H1 (cell line): ENCODE measurements around the gene RGS2. TPM values are rescaled to one million over a fixed set of nuclear protein-coding genes. Genes with fewer than 3 reads are reported as not detected.

Experiments used
- BACH1 ChIP-seq: IDR thresholded peaks from 2 replicates; pipeline ENCODE4 v1.6.1; 2012; ENCODE audit warnings: low read length, improper control_type of control experiment
- BCL11A ChIP-seq, 2 experiments: IDR thresholded peaks; one replicate each; pipeline ENCODE4 v1.6.1; 2011; ENCODE audit warnings: low read depth in 2 of 2, low read length in 2 of 2, mild to moderate bottlenecking in 2 of 2
- BRCA1 ChIP-seq: IDR thresholded peaks from 2 replicates; pipeline ENCODE4 v1.6.1; 2012; ENCODE audit warnings: low read depth, low read length, improper control_type of control experiment
- CBX5 ChIP-seq: fragments of 300-800, 300-1000 bp; sonication (generic); IDR thresholded peaks from 2 replicates; pipeline ENCODE4 v1.7.1; 2016; ENCODE audit warnings: antibody characterized with exemption, low read length, low read depth
- CEBPB ChIP-seq: IDR thresholded peaks from 2 replicates; pipeline ENCODE4 v1.6.1; 2012; ENCODE audit warnings: low read depth, low read length
- CHD1 ChIP-seq: IDR thresholded peaks from 2 replicates; pipeline ENCODE4 v1.6.1; 2012; ENCODE audit warnings: low read depth, low read length, improper control_type of control experiment
- CHD2 ChIP-seq: IDR thresholded peaks from 2 replicates; pipeline ENCODE4 v1.6.1; 2012; ENCODE audit warnings: low read length, improper control_type of control experiment
- E2F6 ChIP-seq: IDR thresholded peaks from 2 replicates; pipeline ENCODE4 v1.6.1; 2012; ENCODE audit warnings: inconsistent platforms
- HDAC2 ChIP-seq, 2 experiments: fragments of 300-600 bp in 1 of 2; sonication (generic) in 1 of 2; IDR thresholded peaks; 2 replicates each; pipeline ENCODE4 v1.6.1; 2011 to 2012; ENCODE audit warnings: low read depth in 2 of 2, low read length in 2 of 2, mild to moderate bottlenecking in 2 of 2, moderate library complexity in 2 of 2, borderline replicate concordance in 1 of 2, inconsistent platforms in 1 of 2
- JUND ChIP-seq: IDR thresholded peaks from 2 replicates; pipeline ENCODE4 v1.6.1; 2011; ENCODE audit warnings: mild to moderate bottlenecking, improper control_type of control experiment, low read length
- KDM5A ChIP-seq: fragments of 200-600 bp; IDR thresholded peaks from 2 replicates; pipeline ENCODE4 v1.7.1; 2012; ENCODE audit warnings: mild to moderate bottlenecking, low read length, inconsistent platforms, mixed read lengths
- MAX ChIP-seq: IDR thresholded peaks from 2 replicates; pipeline ENCODE4 v1.6.1; 2012; ENCODE audit warnings: inconsistent platforms
- POLR2A ChIP-seq, 2 experiments: IDR thresholded peaks; 1 replicate in 1 of 2; 2 replicates in 1 of 2; pipeline ENCODE4 v1.6.1; 2011; ENCODE audit warnings: low read depth in 2 of 2, low read length in 2 of 2, mild to moderate bottlenecking in 2 of 2; ENCODE audit errors: control extremely low read depth in 1 of 2
- POU5F1 ChIP-seq: IDR thresholded peaks from 2 replicates; pipeline ENCODE4 v1.6.1; 2011; ENCODE audit warnings: low read depth, mild to moderate bottlenecking, low read length, moderate library complexity
- RBBP5 ChIP-seq: IDR thresholded peaks from 2 replicates; pipeline ENCODE4 v1.7.1; 2012; ENCODE audit warnings: low read depth, mild to moderate bottlenecking, inconsistent platforms, low read length, moderate library complexity, borderline replicate concordance
- RNF2 ChIP-seq: fragments of 200-900, 300-1000 bp; sonication (generic); IDR thresholded peaks from 2 replicates; pipeline ENCODE4 v1.7.1; 2016; ENCODE audit warnings: borderline replicate concordance, low read depth, mild to moderate bottlenecking, antibody characterized with exemption, low read length; ENCODE audit not compliant: poor library complexity, severe bottlenecking; ENCODE audit errors: missing control alignments
- RXRA ChIP-seq: IDR thresholded peaks from 2 replicates; pipeline ENCODE4 v1.6.1; 2011; ENCODE audit warnings: low read depth, mild to moderate bottlenecking, low read length, moderate library complexity; ENCODE audit not compliant: insufficient read depth
- SP1 ChIP-seq: IDR thresholded peaks from 2 replicates; pipeline ENCODE4 v1.6.1; 2011; ENCODE audit warnings: low read depth, low read length
- SRF ChIP-seq: IDR thresholded peaks from 2 replicates; pipeline ENCODE4 v1.6.1; 2011; ENCODE audit warnings: mild to moderate bottlenecking, low read depth, low read length, moderate library complexity
- TAF7 ChIP-seq: optimal IDR thresholded peaks from 2 replicates; pipeline ENCODE3; 2011; ENCODE audit warnings: low read depth, mild to moderate bottlenecking, inconsistent platforms, low read length, moderate library complexity, borderline replicate concordance
- TEAD4 ChIP-seq: IDR thresholded peaks from 2 replicates; pipeline ENCODE4 v1.6.1; 2012; ENCODE audit warnings: low read depth, low read length, inconsistent platforms, mixed read lengths
- YY1 ChIP-seq: IDR thresholded peaks from 2 replicates; pipeline ENCODE4 v1.6.1; 2011; ENCODE audit warnings: low read depth, mild to moderate bottlenecking, low read length
- polyA plus RNA-seq, 7 experiments: library from polyadenylated mRNA; depleted of rRNA in 3 of 7; stranded (reverse) in 5 of 7; unstranded in 2 of 7; fragments of >200 nt in 5 of 7; fragments of 200-250 nt in 2 of 7; gene quantifications; 1 replicate in 5 of 7; 2 replicates in 1 of 7; 4 replicates in 1 of 7; pipeline versions ENCODE4 v1.2.1 to v1.2.3, GENCODE V29; 2011 to 2013; ENCODE audit warnings: missing spikeins in 2 of 7, mixed read lengths in 2 of 7
- total RNA-seq: library from RNA; stranded (reverse); fragmentation: NEBNext Ultra II Directional; extraction: Animal tissue kit (Norgen Biotek cat#: 25700); gene quantifications from 2 replicates; pipeline ENCODE4 v1.2.1, GENCODE V29; 2021
- TF ChIP-seq, protein P1 (sequence below), 3 experiments: IDR thresholded peaks; 1 replicate in 2 of 3; 2 replicates in 1 of 3; pipeline versions ENCODE4 v1.5.1 to v1.6.1; 2011; ENCODE audit warnings: low read length in 3 of 3, mild to moderate bottlenecking in 3 of 3, inconsistent platforms in 2 of 3, low read depth in 1 of 3, moderate library complexity in 1 of 3; ENCODE audit not compliant: insufficient read depth in 1 of 3; ENCODE audit errors: control extremely low read depth in 1 of 3

RGS2 gene
- total and polyA plus RNA-seq, 2 of the 8 experiments (the other 6 are each of a cell fraction or from before 2014, with no cell fraction given) = 9.1 to 17.0 TPM

DNA sequence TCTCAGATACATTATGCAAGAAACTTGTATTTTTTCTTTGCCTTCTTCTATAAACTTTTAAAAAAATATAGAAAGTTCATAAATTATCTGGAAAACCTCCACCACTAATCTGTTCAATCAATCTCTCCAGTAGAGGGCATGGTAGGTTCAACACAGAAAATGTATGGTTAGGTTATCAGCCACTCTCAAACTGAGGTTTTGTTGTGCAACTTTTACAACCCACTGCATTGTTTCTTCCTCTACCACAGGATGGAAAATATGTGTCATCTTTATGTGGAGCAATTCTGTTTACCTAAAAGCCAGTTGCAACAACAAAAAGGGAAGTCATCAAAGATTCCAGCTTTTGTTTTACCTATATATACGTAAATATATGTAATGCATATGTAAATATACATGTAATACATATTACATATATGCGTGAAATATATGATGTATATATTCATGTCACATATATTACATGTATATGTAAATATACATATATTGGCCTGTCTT lies 3.0 kb upstream of the RGS2 start (continued):
- no peak for TF ChIP-seq HDAC2 (IDR thresholded peaks at IDR 0.05; ENCODE audit: borderline replicate concordance in 1 of 2, low read depth in 2 of 2, low read length in 2 of 2)
- TF ChIP-seq RNF2 = no peak
- no peak for TF ChIP-seq CHD2
- TF ChIP-seq E2F6 = no peak
- TF ChIP-seq TEAD4 = no peak
- no peak for TF ChIP-seq TAF7
- TF ChIP-seq MAX = no peak
- TF ChIP-seq BCL11A (IDR thresholded peaks at IDR 0.05; ENCODE audit: low read depth in 2 of 2, low read length in 2 of 2) = no peak
- TF ChIP-seq, protein P1, sequence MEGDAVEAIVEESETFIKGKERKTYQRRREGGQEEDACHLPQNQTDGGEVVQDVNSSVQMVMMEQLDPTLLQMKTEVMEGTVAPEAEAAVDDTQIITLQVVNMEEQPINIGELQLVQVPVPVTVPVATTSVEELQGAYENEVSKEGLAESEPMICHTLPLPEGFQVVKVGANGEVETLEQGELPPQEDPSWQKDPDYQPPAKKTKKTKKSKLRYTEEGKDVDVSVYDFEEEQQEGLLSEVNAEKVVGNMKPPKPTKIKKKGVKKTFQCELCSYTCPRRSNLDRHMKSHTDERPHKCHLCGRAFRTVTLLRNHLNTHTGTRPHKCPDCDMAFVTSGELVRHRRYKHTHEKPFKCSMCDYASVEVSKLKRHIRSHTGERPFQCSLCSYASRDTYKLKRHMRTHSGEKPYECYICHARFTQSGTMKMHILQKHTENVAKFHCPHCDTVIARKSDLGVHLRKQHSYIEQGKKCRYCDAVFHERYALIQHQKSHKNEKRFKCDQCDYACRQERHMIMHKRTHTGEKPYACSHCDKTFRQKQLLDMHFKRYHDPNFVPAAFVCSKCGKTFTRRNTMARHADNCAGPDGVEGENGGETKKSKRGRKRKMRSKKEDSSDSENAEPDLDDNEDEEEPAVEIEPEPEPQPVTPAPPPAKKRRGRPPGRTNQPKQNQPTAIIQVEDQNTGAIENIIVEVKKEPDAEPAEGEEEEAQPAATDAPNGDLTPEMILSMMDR (IDR thresholded peaks at IDR 0.05; ENCODE audit: control extremely low read depth in 1 of 3, insufficient read depth in 1 of 3, low read depth in 1 of 3, low read length in 3 of 3) = peak in 2 of 3 experiments; percentile 39 to 50; a peak in 2 of 4 replicates
- no peak for TF ChIP-seq SRF
- no peak for TF ChIP-seq KDM5A
- TF ChIP-seq YY1 = no peak
- TF ChIP-seq SP1 = no peak
- TF ChIP-seq POLR2A (IDR thresholded peaks at IDR 0.05; ENCODE audit: control extremely low read depth in 1 of 2, low read depth in 2 of 2, low read length in 2 of 2) = no peak
- TF ChIP-seq RXRA = no peak
- no peak for TF ChIP-seq POU5F1
- TF ChIP-seq BACH1 = no peak
- peak; percentile 60; the same call in 1 of the 2 replicates for TF ChIP-seq JUND
- no peak for TF ChIP-seq CBX5
- no peak for TF ChIP-seq RBBP5
- TF ChIP-seq BRCA1 = no peak
- no peak for TF ChIP-seq CHD1
- TF ChIP-seq CEBPB = peak; percentile 93
